KMS-11 (cell line): ENCODE results near the gene CA9.
A peak's percentile ranks its signal among the peaks of the same experiment; 100 is the strongest.
"Not testable (repeated sequence)": the region's sequence is repeated elsewhere in the genome, so short reads cannot be mapped to it uniquely, and the experiment has no call there.

Source experiments
- H2AFZ ChIP-seq: fragments of 200-600 bp; sonication (generic); 2 replicates; pipeline ENCODE4 v1.6.1; 2016; ENCODE audit warnings: antibody characterized with exemption, mixed run types, low read depth
- H3K27ac ChIP-seq: fragments of 200-600 bp; sonication (generic); 2 replicates; pipeline ENCODE4 v1.6.1; 2016; ENCODE audit warnings: mild to moderate bottlenecking, mixed run types
- H3K27me3 ChIP-seq: fragments of 200-600 bp; sonication (generic); 2 replicates; pipeline ENCODE4 v1.6.1; 2017; ENCODE audit warnings: mild to moderate bottlenecking, low read depth, mixed run types, moderate library complexity; ENCODE audit not compliant: insufficient read depth
- H3K36me3 ChIP-seq: fragments of 200-600 bp; sonication (generic); 2 replicates; pipeline ENCODE4 v1.6.1; 2017; ENCODE audit warnings: mild to moderate bottlenecking, mixed run types; ENCODE audit not compliant: insufficient read depth
- H3K4me1 ChIP-seq: fragments of 200-600 bp; sonication (generic); 2 replicates; pipeline ENCODE4 v1.6.1; 2016; ENCODE audit warnings: mild to moderate bottlenecking, low read depth, mixed run types; ENCODE audit not compliant: poor library complexity, severe bottlenecking
- H3K4me2 ChIP-seq: fragments of 200-600 bp; sonication (generic); 2 replicates; pipeline ENCODE4 v1.7.0; 2016; ENCODE audit warnings: mild to moderate bottlenecking, mixed run types
- H3K4me3 ChIP-seq: fragments of 200-600 bp; sonication (generic); IDR thresholded peaks from 2 replicates; pipeline ENCODE4 v1.6.1; 2017; ENCODE audit warnings: low read depth, low read length, mixed read lengths; ENCODE audit not compliant: insufficient read depth
- H3K79me2 ChIP-seq: fragments of 200-600 bp; sonication (generic); 2 replicates; pipeline ENCODE4 v1.6.1; 2016; ENCODE audit warnings: low read depth, mixed run types; ENCODE audit not compliant: insufficient read depth
- H3K9ac ChIP-seq: fragments of 200-600 bp; sonication (generic); 2 replicates; pipeline ENCODE4 v1.6.1; 2016; ENCODE audit warnings: mild to moderate bottlenecking, mixed run types
- H4K20me1 ChIP-seq: fragments of 200-600 bp; sonication (generic); 2 replicates; pipeline ENCODE4 v1.6.1; 2016; ENCODE audit warnings: mild to moderate bottlenecking, mixed run types; ENCODE audit not compliant: insufficient read depth
- CTCF ChIP-seq: fragments of 200-600 bp; sonication (generic); conservative IDR thresholded peaks from 2 replicates; pipeline ENCODE4 v1.6.1; 2017; ENCODE audit warnings: low read depth, mild to moderate bottlenecking, antibody characterized with exemption, low read length, moderate library complexity, mixed read lengths

CA9 gene

DNA sequence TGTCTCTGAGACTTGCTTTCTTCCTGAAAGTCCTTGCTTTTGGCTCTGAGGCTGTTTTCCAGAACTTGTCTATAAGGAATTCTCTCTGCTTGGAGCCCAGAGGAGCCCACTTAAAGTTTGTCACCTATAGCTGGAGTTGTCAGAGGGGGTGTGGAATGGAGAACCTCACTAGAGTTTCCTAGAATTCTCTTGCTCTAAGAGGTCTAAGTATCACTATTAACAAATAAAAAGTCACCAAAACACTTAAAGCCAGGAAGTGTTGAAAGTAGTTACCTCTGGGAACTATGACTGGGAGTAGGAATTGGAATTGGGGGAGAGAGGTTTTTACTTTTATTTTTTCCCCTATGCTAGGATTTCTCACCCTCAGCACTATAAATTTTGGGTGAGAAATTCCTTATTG lies 38.0 kb upstream of the CA9 start:
- Histone ChIP-seq H3K4me2 (no peak overlapping the region), H3K36me3 (no peaks in the 10 kb centered on the region), H3K79me2 (no peaks in the 10 kb centered on the region), H3K27me3 (no peaks in the 10 kb centered on the region), H3K9ac (no peak overlapping the region), H2AFZ (no peak overlapping the region), H3K4me3 (no peak overlapping the region), H3K27ac (no peak overlapping the region), H3K4me1 (no peaks in the 10 kb centered on the region), H4K20me1 (no peaks in the 10 kb centered on the region)
- TF ChIP-seq CTCF = no peak

- H2AFZ ChIP-seq = no peak overlapping the region
- H3K9ac ChIP-seq = no peak overlapping the region
- H3K27ac ChIP-seq = no peak overlapping the region
- H3K4me2 ChIP-seq = no peak overlapping the region
- no peak overlapping the region for H3K4me3 ChIP-seq
- H4K20me1 ChIP-seq = no peaks in the 10 kb centered on the region
- H3K36me3 ChIP-seq = no peaks in the 10 kb centered on the region
- H3K79me2 ChIP-seq = no peaks in the 10 kb centered on the region
- no peaks in the 10 kb centered on the region for H3K4me1 ChIP-seq
- no peaks in the 10 kb centered on the region for H3K27me3 ChIP-seq
- no peak for TF ChIP-seq CTCF
These were observed 37.4 kb upstream of the CA9 start for GRCh38 chr9:35636135-35636876.

DNA sequence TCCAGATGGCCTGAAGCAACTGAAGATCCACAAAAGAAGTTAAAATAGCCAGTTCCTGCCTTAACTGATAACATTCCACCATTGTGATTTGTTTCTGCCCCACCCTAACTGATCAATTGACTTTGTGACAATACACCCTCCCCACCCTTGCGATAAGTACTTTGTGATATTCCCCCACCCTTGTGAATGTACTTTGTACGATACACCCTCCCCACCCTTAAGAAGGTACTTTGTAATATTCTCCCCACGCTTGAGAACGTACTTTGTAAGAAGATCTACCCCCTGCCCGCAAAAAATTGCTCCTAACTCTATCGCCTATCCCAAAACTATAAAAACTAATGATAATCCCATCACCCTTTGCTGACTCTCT lies 36.9 kb upstream of the CA9 start:
- H3K4me1 ChIP-seq, H3K27ac ChIP-seq, H3K27me3 ChIP-seq, H3K9ac ChIP-seq, H3K4me2 ChIP-seq, H4K20me1 ChIP-seq, H3K36me3 ChIP-seq, H3K79me2 ChIP-seq, H3K4me3 ChIP-seq, H2AFZ ChIP-seq: not testable (repeated sequence)

DNA sequence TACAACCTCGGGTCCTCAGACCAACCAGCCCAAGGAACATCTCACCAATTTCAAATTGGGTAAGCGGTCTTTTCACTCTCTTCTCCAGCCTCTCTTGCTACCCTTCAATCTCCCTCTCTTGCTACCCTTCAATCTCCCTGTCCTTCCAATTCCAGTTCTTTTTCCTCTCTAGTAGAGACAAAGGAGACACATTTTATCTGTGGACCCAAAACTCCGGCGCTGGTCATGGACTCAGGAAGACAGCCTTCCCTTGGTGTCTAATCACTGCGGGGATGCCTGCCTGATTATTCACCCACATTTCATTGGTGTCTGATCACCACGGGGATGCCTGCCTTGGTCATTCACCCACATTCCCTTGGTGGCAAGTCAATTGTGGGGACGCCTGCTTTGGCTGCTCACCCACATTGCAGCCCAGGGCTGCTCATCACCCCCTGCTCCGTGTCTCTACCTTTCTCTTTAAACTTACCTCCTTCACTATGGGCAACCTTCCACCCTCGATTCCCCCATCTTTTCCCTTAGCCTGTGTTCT lies 36.2 kb upstream of the CA9 start:
- not testable (repeated sequence) for H3K27me3 ChIP-seq, H3K36me3 ChIP-seq, H3K27ac ChIP-seq, H3K4me1 ChIP-seq, H4K20me1 ChIP-seq, H3K4me3 ChIP-seq, H3K4me2 ChIP-seq, H3K79me2 ChIP-seq, H2AFZ ChIP-seq, H3K9ac ChIP-seq

GRCh38 chr9:35638751-35639150 lies 35.0 kb upstream of the CA9 start:
- H4K20me1 ChIP-seq, H3K9ac ChIP-seq, H3K27me3 ChIP-seq, H2AFZ ChIP-seq, H3K79me2 ChIP-seq, H3K4me3 ChIP-seq, H3K36me3 ChIP-seq, H3K4me1 ChIP-seq, H3K4me2 ChIP-seq, H3K27ac ChIP-seq: not testable (repeated sequence)

- not testable (repeated sequence) for H3K27ac ChIP-seq, H3K4me3 ChIP-seq, H3K27me3 ChIP-seq, H3K79me2 ChIP-seq, H3K36me3 ChIP-seq, H3K4me1 ChIP-seq, H4K20me1 ChIP-seq, H2AFZ ChIP-seq, H3K9ac ChIP-seq
- H3K4me2 ChIP-seq = peak overlapping the region; percentile 30
These were observed 34.5 kb upstream of the CA9 start for GRCh38 chr9:35639225-35639624.
